GM18861 (cell line): ENCODE data around the gene LARGE1.

Experiments
- ATAC-seq: cut with Tn5 transposase; IDR thresholded peaks from one replicate; pipeline ENCODE4 v1.9.1; 2021; ENCODE audit not compliant: unreplicated experiment

Gene LARGE1

DNA sequence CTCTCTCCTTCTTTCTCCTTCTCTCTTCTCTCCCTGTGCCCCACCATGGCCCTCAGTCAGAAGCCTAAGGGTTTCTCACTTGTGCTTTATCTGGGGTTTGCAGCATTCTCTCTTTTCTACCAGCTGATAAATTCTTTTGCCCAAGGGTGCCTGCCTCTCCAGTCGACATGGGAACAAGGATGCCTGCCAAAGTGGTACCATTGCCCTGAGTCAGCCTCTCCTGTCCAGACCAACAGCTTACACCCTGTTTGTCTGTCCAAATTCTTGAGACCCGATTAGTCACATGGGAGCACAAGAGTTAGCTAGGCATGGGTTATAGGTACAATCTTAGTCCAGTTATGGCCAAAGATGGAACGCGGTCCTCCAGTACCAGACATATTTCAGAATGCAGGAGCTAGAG is 242.7 kb downstream of the LARGE1 start:
- ATAC-seq, result no peak

DNA sequence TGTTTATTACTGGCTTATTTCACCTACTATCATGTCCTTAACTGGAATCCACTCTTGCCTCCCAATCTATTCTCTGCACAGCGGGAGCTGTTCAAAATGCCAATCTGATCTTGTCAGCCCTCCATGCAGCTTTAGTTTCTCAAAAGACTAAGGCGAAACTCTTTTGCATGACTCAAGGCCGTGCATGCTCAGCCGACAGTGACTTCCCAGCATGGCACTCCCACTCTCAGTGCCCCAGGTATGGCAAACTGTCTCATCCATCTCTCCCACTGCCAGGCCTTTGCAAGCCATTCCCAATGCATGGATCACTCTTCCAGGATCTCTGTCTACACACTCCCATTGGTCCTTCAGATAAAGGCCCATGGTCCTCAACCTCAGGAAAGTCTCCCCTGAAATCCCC is 245.9 kb downstream of the LARGE1 start:
- no peak for ATAC-seq

DNA sequence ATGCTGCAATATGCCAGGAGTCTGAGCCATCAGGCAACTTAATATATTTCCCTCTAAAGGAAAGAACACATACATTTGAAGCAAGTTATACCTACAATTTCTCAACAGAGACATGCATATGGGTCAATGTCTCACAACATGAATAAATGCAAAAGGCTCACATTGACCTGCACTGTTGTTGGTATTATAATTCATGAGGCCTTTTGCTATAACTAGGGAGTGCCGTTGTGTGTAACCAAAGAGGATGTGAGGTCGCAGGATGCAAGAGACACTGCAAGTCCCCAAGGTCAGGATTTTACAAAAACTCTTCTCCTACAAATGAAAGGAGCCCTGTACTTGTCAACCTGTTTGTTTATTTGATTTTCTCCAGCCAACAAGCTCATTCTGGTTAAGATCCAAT is 250.5 kb downstream of the LARGE1 start:
- no peak for ATAC-seq

DNA sequence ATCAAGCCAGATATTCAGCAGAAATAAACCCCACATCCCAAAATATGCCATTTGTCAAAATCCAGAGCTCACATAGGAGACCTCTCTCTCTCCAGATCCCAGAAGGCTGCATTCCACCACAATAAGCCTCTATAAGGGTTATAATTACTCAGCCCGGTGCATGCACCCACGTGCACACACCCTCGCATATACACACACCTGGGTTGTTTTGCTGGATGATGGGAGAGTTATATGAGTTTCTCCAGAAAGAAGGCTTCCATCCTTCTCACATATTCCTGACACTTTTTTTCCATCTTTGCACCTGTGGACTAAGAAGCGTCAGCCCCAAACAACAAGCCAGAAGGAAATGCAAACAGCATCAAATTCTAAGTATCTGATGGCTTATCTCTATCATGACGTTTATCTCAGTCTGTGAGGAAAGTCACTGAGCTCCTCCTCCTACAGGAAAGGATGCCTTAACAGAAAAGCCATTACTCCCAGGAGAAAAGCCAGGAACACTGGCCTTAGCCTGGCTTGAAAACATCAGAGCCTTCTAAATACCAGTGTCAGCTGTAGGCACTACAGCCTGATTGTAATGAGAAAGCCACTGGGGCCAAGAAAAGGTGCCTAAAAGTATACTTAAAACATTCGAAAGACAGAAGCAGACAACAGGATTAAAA is 253.2 kb downstream of the LARGE1 start:
- ATAC-seq, result no peak

DNA sequence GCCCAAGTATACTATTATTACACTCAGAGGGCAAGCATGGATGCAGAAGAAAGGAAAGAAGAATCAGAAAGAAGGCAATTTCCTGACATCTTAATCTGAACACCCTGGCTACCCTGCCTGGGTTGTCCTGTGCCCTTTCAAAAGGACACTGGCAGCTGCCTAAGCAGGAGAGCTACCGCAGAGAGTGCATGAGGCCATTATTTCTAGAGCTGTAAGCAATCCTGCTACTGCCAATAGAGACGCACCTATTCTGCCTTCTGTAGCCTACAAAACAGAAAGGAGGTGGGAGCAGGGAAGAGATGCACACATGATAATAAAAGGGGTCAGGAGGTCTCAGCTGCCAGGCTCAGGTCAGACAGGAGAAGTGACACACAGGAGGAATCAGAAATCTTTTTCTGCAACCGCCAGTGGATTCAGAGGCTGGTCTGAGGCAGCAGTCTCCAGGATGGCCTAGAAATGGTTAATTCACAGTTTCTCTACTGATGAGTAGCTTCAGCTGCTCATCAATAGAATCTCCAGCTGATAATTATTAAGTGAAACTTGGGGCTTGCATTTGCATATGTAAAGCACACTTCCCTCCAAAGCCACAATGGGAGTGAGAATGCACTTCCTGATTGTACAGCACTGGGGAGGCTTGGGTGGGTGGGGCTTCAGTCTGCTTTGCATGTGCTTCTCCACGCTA is 253.9 kb downstream of the LARGE1 start:
- peak; percentile 59 for ATAC-seq

DNA sequence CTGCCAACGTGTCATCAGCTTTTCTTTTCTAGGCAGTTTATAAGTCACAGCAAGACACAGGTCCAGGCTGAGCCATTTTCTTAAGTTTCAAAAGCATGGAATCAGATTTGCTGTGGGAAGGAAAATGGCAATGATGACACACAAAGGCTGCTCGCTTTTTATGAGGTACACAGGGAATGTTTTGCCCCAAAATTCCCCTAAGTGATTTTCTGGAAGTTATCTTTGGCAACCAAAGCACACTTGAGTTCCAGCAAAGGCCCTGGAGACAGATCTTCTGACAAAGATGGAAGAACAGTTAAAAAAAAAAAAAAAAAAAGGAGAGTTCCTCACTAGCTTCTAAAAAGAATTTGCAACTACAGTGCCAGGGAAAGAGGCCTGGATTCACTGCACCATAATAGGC is 260.8 kb downstream of the LARGE1 start:
- no peak for ATAC-seq

DNA sequence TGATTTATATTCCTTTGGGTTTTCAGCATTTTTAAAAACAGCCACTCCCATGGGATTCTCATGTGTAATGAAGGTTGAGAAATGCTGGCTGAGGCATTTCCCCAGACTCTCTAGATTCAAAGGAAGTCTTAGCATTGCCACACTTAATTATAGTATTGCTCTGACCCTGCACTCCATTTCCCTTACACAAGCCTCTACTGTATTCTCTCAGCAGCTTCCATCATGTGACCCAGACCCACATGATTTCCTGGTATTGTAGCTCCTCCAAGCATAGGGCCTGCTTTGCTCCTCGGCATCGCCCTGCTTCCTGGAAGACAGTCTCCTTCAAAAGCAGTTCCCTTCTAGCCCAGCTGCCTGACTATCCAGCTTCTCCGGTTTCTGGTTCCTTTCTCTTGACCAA is 261.5 kb downstream of the LARGE1 start:
- ATAC-seq, result no peak

DNA sequence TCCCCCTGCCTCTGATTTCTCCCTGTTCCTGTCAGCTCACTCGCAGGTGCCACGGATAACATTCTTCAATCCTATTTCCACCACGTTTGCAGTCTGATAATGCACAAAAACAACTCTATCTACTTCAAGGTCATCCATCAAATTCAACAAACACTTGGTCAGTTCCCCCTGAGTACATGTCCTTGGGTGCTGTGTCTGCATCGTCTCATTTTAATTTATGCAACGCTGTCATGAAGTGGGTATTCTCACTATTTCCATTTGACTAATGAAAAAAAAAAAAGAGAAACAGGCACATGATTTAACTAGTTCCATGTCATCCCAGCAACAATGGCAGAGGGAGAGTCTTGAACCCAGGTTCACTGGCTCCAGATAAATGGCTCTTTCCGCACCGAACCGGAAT is 262.6 kb downstream of the LARGE1 start:
- ATAC-seq, result no peak

DNA sequence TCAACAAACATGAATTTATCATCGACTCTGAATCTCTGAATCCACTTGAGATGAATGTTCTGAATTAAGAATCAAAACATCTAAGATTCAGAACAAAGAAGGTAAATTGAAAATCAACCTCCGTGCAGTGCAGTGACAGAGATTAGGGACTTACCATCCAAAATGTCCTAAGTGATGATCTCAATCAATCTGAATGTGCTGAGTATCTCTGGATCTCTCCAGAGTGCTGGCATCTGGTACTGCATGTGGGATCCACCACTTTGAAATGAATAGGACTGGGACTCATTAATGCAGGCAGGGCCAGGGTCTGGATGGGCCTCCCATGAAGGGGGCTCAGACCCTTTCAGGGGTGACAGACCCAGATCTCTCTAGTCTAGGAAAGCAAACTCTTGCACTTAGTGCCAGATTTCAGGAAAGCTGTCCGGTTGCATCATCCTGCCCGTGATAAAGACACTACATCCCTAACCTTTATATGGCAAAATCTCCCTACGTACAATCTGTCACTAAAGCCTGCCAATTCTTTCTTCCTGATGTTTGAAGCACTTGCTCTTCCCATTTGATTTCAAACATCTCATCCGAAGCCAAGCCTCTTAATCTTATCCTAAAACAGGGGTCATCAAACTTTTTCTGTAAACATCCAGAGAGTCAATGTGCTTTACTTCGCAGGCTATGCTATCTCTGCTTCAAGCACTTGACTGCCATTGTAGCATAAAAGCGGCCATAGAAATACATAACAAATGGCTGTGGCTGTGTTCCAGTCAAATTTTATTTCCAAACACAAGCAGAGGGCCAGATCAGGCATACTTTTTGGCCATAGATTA is 263.3 kb downstream of the LARGE1 start:
- no peak for ATAC-seq

DNA sequence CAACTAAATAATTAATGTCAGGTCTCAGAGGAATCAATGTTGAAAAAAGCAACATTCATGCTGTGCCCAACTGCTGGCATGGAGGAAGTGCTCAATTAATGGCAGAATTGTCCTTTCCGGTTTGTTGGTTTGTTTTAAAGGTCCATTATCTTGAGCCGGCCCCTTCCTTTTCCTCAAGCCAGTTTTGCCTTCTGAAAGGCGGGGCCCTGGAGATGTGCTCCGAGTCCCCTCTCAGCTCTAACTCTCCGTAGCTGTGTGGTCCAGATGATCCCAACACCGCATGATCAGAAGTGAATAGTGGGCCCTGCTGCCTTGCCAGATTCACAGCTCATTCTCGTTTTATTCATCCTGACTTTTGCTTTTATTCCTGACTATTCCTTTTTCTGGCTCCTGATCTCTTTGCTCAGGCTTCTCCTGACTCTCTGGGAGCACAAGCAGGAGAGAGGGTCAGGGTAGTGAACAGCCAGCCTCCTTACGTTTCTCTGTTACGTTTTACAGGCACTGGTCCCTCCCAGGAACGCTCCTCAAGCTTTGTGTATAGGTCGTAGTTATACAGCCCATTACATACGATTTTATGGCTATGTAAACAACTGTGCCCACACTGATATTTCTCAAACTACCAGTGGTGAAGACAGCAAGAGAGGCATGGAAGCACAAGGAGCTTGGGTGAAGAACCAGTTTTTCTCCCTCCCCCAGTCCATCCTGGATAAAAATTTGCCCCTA is 265.9 kb downstream of the LARGE1 start:
- ATAC-seq, result no peak

DNA sequence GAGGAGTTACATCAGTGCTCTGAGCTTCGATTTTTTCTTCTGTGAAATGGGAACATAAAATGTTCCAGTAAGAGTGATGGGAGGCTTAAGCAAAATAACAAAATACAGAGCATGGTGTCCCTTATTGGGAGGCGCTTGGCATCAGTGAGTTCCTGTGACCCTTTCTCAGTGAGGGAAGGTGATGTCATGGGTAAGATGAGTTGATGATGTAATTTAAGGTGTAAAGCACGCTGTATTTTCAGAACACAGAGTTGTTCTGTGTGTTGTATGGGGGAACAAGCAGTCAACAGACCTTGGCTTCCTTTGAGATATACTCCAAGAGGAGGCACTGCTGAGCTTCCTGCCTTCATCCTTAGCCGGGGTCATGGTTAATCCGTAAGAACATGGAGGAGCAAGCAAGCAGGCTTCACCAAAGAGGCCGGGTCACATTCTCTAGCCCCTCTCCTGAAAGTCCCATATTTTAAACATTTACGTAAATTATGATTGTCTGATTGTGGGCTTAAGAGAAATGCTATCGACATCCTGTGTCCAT is 266.7 kb downstream of the LARGE1 start:
- no peak for ATAC-seq

DNA sequence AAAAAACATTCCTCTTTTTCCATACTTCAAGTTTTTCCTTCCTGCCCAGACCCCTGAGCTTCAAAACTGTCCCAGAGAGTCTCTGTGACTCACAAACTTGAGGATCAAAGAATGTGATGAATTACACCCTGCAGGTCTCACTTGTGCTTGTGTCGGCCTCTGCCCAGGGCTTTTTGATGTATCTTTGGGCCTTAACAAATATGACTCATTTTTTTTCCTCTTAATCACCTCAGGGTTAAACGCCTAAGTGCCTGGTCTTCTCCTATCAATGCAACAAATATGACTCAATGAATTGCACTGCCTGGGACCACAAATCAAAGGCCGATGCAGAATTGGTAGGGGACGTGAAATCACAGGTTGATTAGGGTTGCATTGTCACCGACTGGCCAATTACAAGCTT is 267.7 kb downstream of the LARGE1 start:
- no peak for ATAC-seq

DNA sequence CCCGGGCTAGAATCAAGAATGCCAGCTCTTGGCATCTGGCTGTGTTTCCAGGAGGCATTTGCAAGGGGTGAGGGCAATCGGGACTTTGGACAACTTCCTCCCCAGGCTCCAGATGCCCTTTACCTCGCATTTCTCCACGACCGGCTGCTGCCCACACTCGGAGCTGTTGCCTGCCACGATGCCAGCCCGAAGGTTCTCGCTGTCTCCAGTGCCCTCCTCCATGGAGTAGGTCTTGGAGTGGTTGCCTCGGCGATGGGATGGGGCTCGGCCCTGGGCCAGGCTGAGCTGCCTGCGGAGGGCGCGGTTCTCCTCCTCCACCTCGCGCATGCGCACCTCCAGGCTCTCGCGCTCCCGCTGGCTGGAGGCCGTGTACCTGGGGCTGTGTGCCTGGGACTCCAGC is 270.0 kb downstream of the LARGE1 start:
- ATAC-seq, result no peak

DNA sequence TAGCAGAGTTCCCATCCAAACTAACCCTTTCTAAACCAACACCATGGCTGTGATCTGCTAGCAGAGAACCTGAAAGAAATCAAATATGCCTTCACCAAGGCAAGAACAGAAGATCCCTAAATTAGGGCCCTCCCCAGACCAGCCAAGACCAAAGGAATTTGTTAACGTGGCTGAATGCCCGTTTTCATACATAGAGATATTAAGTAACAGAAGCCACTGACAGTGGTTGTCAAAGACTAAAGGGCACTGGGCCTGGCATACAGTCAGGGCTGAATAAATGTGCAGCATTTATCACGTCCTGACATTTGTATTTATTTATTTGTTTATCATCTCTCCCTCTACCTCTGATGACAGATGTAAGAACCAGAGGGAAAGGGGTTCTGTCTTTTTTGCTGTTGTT is 271.8 kb downstream of the LARGE1 start:
- ATAC-seq, result no peak

DNA sequence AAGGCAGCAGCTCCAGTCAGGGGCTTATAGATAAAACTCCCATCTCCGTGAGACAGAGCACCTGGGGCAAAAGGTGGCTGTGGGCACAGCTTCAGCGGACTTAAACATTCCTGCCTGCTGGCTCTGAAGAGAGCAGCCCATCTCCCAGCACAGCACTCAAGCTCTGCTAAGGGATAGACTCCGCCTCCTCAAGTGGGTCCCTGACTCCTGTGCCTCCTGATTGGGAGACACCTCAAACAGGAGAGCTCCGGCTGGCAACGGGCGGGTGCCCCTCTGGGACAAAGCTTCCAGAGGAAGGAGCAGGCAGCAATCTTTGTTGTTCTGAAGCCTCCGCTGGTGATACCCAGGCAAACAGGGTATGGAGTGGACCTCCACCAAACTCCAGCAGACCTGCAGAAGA is 279.4 kb downstream of the LARGE1 start:
- ATAC-seq, result no peak

DNA sequence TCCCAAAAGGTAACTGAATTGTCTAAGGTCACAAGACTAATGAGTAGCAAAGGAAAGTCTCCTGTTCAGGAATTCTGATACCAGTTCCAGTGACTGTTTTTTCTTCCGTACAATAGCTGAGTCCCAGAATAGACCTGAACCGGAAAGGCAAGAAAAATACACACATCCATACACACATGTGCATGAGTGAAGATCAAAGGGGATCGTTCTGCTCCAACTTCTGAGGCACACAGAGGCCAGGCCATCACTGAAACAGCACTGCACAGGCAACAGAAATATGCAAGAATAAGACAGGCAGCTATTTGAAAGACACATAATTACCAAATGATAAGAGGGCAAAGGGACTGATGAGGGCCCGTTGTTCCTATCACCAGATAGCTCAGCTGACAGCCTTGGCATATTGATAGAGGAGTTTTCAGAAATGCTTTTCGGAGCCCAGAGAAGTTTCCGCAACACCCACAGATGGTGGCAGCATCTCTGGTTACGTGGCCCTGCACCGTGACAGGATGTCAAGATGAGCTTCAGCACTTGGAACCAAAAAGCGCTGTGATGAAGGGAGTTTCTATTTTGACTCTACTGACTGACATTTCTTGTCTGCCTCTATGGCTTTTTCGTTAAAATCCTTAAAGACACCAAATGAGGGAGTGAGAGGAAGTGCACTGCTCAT is 280.6 kb downstream of the LARGE1 start:
- no peak for ATAC-seq

DNA sequence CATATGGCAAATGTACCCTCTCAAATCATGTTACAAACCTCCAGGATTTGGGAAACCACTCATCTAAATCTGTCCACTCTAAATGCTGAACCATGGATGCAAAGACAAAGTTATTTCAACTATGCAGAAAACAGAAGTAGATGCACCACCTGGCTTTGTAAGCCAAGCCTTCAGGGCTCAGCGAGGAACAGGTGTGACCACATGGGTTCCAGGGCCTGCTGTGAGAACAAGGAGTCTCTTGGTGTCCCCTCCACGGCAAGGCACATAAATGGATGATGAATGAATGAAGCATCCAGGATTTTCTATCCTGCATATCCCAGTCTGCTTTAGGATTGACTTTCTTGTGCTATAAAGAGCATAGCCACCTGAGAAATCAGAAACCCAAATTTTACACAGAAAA is 284.5 kb downstream of the LARGE1 start:
- ATAC-seq, result no peak

DNA sequence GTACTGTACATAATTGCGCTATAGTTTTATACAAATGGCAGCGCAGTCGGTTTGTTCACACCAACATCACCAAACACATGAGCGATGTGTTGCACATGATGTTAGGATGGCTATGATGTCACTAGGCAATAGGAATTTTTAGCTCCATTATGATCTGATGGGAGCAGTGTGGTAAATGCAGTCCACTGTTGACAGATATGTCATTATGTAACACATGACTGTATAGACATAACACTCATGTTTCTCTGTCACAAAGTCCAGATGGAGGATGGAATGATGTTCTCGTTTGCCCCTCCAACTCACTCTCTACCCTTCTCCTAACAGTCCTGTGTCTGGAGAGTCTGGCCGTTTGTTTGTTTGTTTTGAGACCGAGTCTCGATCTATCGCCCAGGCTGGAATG is 288.5 kb downstream of the LARGE1 start:
- ATAC-seq, result no peak

DNA sequence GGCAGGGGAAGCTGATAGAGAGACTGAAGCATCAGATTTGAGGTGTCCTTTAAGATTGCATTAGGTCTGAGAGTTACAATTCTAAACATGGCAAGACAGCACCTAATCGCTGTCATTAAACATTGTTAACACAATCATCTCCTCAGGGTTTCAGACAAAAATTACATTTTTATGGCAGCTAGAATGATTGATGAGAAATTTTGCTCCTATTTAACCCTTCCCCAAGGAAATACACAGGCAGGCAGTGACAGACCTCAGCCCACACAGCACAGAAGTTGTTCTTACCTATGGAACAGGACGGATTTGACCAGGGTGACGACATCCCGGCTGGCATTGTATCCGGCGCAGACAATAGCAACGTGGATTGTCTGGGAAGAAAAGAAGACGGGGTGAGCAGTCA is 294.3 kb downstream of the LARGE1 start:
- ATAC-seq, result no peak

DNA sequence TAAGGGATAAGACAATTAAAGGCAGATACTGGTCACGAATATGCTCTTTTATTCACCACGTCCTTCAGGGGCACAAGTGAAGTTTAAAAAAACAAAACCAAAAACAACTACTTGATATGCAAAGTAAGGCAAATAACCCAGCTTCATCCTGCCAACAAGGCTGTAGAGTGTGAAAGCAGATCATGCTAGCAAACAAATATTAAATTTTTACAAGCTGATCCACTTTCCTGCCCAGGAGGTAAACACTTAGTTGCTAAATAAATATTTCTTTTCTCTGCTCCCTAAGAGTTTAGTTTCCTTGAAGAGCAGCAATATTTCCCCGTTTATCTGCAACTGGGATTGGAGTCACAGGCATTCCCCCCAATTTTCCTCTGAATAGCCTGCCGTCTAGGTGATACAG is 300.2 kb downstream of the LARGE1 start:
- no peak for ATAC-seq

DNA sequence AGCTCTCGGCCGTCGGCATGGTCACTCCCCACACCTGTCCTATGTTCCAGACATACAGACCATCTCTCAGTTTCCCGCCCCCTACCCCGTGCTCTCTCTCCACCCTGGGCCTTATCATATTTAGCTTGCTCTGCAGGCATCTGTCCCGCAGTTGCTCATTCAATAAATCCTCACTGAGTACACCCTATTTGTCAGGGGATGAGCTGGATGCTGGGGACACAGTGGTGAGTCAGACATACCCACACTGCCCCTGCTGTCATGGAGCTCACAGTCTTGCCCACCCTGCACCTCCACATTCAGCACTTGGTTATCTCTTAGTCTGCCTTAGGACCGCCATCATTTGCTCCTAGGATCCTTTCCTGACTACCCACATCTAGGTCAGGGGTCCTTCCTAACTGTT is 313.8 kb downstream of the LARGE1 start:
- ATAC-seq, result no peak
